Measurements from ENCODE around the gene CCR7.

DNA sequence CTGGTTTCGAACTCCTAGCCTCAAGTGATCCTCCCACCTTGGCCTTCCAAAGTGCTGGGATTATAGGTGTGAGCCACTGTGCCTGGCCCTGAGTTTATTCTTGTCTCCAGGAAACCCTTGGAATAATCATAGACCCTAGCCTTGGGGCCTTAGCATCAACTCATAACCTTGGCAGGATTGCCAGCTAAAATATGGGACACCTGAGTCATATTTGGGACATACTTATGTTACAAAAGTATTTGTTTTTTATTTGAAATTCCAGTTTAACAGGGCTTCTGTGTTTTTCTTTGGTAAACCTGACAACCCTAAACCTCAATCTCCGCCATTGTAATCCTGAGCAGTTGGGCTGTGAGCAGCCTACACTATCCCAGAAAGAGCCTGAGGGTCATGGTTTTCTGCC lies 35.3 kb downstream of the CCR7 start:
- TF ChIP-seq, protein P1, sequence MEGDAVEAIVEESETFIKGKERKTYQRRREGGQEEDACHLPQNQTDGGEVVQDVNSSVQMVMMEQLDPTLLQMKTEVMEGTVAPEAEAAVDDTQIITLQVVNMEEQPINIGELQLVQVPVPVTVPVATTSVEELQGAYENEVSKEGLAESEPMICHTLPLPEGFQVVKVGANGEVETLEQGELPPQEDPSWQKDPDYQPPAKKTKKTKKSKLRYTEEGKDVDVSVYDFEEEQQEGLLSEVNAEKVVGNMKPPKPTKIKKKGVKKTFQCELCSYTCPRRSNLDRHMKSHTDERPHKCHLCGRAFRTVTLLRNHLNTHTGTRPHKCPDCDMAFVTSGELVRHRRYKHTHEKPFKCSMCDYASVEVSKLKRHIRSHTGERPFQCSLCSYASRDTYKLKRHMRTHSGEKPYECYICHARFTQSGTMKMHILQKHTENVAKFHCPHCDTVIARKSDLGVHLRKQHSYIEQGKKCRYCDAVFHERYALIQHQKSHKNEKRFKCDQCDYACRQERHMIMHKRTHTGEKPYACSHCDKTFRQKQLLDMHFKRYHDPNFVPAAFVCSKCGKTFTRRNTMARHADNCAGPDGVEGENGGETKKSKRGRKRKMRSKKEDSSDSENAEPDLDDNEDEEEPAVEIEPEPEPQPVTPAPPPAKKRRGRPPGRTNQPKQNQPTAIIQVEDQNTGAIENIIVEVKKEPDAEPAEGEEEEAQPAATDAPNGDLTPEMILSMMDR (IDR thresholded peaks at IDR 0.05; ENCODE audit: insufficient read depth, low read depth, low read length) = no peak
- no peak for TF ChIP-seq EZH2 (IDR thresholded peaks at IDR 0.05; ENCODE audit: insufficient read depth, low read length)

Measured in astrocyte (in vitro differentiated cells and primary cell).